ENCODE measurements around the gene HGS. TPM values are rescaled to one million over a fixed set of nuclear protein-coding genes. Genes with fewer than 3 reads are reported as not detected.
"Not testable (repeated sequence)": the region's sequence is repeated elsewhere in the genome, so short reads cannot be mapped to it uniquely, and the experiment has no call there.

The HGS gene
- total RNA-seq, 4 donors from 2014 or later = 96.1 to 205 (median 150) TPM

GRCh38 chr17:81675515-81676221, 8.1 kb upstream of the HGS start:
- H3K4me3 ChIP-seq; H3K27me3 ChIP-seq; H3K27ac ChIP-seq; intact Hi-C loops (cut with DNase I; ENCODE audit: low total_unique reads); H3K9me3 ChIP-seq; H3K4me1 ChIP-seq; in situ Hi-C loops (cut with MboI; ENCODE audit: low pct_ligation_motif_present in 1 of 4, low pct_unique_long_range_greater_than_20kb in 1 of 4, low sequenced_read_pairs in 3 of 4): not testable (repeated sequence)
- peak; percentile 43 for DNase-seq
- TF ChIP-seq, protein P1, sequence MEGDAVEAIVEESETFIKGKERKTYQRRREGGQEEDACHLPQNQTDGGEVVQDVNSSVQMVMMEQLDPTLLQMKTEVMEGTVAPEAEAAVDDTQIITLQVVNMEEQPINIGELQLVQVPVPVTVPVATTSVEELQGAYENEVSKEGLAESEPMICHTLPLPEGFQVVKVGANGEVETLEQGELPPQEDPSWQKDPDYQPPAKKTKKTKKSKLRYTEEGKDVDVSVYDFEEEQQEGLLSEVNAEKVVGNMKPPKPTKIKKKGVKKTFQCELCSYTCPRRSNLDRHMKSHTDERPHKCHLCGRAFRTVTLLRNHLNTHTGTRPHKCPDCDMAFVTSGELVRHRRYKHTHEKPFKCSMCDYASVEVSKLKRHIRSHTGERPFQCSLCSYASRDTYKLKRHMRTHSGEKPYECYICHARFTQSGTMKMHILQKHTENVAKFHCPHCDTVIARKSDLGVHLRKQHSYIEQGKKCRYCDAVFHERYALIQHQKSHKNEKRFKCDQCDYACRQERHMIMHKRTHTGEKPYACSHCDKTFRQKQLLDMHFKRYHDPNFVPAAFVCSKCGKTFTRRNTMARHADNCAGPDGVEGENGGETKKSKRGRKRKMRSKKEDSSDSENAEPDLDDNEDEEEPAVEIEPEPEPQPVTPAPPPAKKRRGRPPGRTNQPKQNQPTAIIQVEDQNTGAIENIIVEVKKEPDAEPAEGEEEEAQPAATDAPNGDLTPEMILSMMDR (IDR thresholded peaks at IDR 0.05) = peak; percentile 57 to 75 (median 65)
- peaks cover 0 to 15% (median 6%) of the 10 kb centered on the region in 4 donors for H3K36me3 ChIP-seq
- WGBS, 2 donors (ENCODE audit: low coverage in 1 of 2) = 38 to 59% methylated on average over 10 to 18 of the region's 18 CpGs

GRCh38 chr17:81676906-81677305, 6.9 kb upstream of the HGS start:
- Histone ChIP-seq H3K27me3 (no peaks in the 10 kb centered on the region), H3K27ac (no peak overlapping the region), H3K9me3 (no peaks in the 10 kb centered on the region), H3K4me1 (peaks cover 0 to 1% (median 0%) of the 10 kb centered on the region in 4 donors), H3K36me3 (peaks cover 0 to 12% (median 3%) of the 10 kb centered on the region in 4 donors), H3K4me3 (no peak overlapping the region)
- TF ChIP-seq POLR2AphosphoS5 (IDR thresholded peaks at IDR 0.05) = no peak
- TF ChIP-seq, protein P1 (IDR thresholded peaks at IDR 0.05) = no peak
- no peak for TF ChIP-seq EP300 (IDR thresholded peaks at IDR 0.05; ENCODE audit: low read depth)
- no peak for TF ChIP-seq POLR2A (IDR thresholded peaks at IDR 0.05)
- in situ Hi-C loops (cut with MboI; ENCODE audit: low pct_ligation_motif_present in 1 of 4, low pct_unique_long_range_greater_than_20kb in 1 of 4, low sequenced_read_pairs in 3 of 4) (no loop called here), intact Hi-C loops (cut with DNase I; ENCODE audit: low total_unique reads) (no loop called here)
- DNase-seq = no peak
- WGBS, 2 donors (ENCODE audit: low coverage in 1 of 2) = 80 to 91% methylated on average over 2 to 17 of the region's 17 CpGs

DNA sequence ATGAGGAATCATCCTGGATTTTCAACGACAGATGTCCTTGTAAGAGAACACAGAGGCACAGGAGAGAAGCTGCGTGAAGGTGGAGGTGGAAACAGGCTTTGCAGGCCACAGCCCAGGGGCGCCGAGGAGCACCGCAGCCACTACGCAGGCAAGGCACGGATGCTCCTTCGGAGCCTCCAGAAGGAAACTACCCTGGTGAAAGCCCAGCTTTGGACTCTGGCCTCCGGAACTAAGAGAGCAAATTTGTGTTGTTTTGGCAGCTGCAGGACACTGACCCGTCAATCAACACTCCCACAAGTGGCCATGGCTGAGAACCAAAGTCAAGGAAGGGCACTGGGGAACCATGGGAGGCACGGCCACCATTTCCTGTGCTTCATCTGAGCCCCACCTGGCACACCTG, 3.7 kb upstream of the HGS start:
- TF ChIP-seq EP300 (IDR thresholded peaks at IDR 0.05; ENCODE audit: low read depth) (no peak), POLR2AphosphoS5 (IDR thresholded peaks at IDR 0.05) (no peak), POLR2A (IDR thresholded peaks at IDR 0.05) (no peak)
- TF ChIP-seq, protein P1 (IDR thresholded peaks at IDR 0.05) = no peak
- DNase-seq = no peak
- H3K4me3 ChIP-seq = no peak overlapping the region
- H3K4me1 ChIP-seq = peaks cover 12 to 20% (median 17%) of the 10 kb centered on the region in 4 donors
- in situ Hi-C loops (cut with MboI; ENCODE audit: low pct_ligation_motif_present in 1 of 4, low pct_unique_long_range_greater_than_20kb in 1 of 4, low sequenced_read_pairs in 3 of 4) (no loop called here), intact Hi-C loops (cut with DNase I; ENCODE audit: low total_unique reads) (no loop called here)
- H3K36me3 ChIP-seq = no peaks in the 10 kb centered on the region
- no peak overlapping the region for H3K27ac ChIP-seq
- H3K27me3 ChIP-seq = no peaks in the 10 kb centered on the region
- WGBS, 2 donors (ENCODE audit: low coverage in 1 of 2) = 81 to 88% methylated on average over 7 to 11 of the region's 11 CpGs
- no peaks in the 10 kb centered on the region for H3K9me3 ChIP-seq

DNA sequence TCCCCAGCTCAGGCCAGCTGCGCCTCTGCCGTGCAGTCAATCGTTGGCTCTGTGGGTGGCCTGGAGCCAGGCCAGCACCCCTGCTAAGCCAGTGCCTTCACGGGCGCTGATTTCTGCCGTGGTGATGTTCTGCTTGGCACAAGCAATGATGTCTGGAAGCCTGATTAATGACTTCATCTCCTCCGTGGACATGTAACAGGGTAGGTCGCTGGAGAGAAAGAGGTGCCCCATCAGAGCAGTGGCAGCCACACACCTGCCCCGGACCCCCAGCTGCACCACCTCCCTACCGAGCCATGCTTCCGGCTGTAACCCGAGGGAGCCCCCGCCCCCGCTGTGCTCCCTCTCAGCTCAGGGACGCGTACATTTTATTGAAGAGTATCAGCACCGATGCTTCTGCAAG, 2.1 kb upstream of the HGS start:
- H3K4me1 ChIP-seq = peaks cover 19 to 28% (median 21%) of the 10 kb centered on the region in 4 donors
- WGBS, 2 donors (ENCODE audit: low coverage in 1 of 2) = 88% methylated on average over 17 of the region's 17 CpGs; no CpG with 5 or more reads in 1 of the 2 donors
- no peaks in the 10 kb centered on the region for H3K36me3 ChIP-seq
- no peak overlapping the region for H3K27ac ChIP-seq
- in situ Hi-C loops (cut with MboI; ENCODE audit: low pct_ligation_motif_present in 1 of 4, low pct_unique_long_range_greater_than_20kb in 1 of 4, low sequenced_read_pairs in 3 of 4) (no loop called here), intact Hi-C loops (cut with DNase I; ENCODE audit: low total_unique reads) (no loop called here)
- no peak overlapping the region for H3K4me3 ChIP-seq
- H3K27me3 ChIP-seq = no peaks in the 10 kb centered on the region
- DNase-seq = no peak
- TF ChIP-seq POLR2A (IDR thresholded peaks at IDR 0.05) (no peak), POLR2AphosphoS5 (IDR thresholded peaks at IDR 0.05) (no peak), EP300 (IDR thresholded peaks at IDR 0.05; ENCODE audit: low read depth) (no peak)
- TF ChIP-seq, protein P1 (IDR thresholded peaks at IDR 0.05) = no peak
- no peaks in the 10 kb centered on the region for H3K9me3 ChIP-seq

Measured in transverse colon (tissue), 4 donors.